NT2/D1 (cell line): ENCODE data around the gene ABCD3.

ENCODE experiments used
- YY1 ChIP-seq: IDR thresholded peaks from 2 replicates; pipeline ENCODE4 v1.6.1; 2011; ENCODE audit not compliant: insufficient read length, insufficient read depth
- ZNF274 ChIP-seq: IDR thresholded peaks from 2 replicates; pipeline ENCODE4 v1.6.1; 2011; ENCODE audit warnings: mild to moderate bottlenecking, low read depth, low read length

- TF ChIP-seq ZNF274 (no peak), YY1 (no peak)
Observed at GRCh38 chr1:94438692-94439276, 20.6 kb downstream of the ABCD3 start.
